ENCODE results near the gene ITGA2B. TPM values are rescaled to one million over a fixed set of nuclear protein-coding genes. Genes with fewer than 3 reads are reported as not detected.
"Not testable (repeated sequence)": the region's sequence is repeated elsewhere in the genome, so short reads cannot be mapped to it uniquely, and the experiment has no call there.

The ITGA2B gene
- total RNA-seq, 3 donors from 2014 or later (not counting 1 experiment from before 2014, with no cell fraction given) = 8.8 to 32.9 (median 32.6) TPM

GRCh38 chr17:44375196-44376017 is 14.0 kb downstream of the ITGA2B start:
- Mint-ChIP-seq H3K4me1 (no peaks in the 10 kb centered on the region), H3K4me3 (no peak overlapping the region), H3K27ac (no peak overlapping the region), H3K27me3 (ENCODE audit: low read depth in 2 of 2) (peaks cover 6 to 8% of the 10 kb centered on the region in 2 donors), H3K9me3 (no peaks in the 10 kb centered on the region), H3K36me3 (no peaks in the 10 kb centered on the region)
- TF ChIP-seq CTCF (IDR thresholded peaks at IDR 0.05) = no peak
- intact Hi-C loops (cut with micrococcal nuclease) = no loop called here
- Histone ChIP-seq H3K4me1 (ENCODE audit: control insufficient read depth, insufficient read depth, low read length) (peaks cover 4% of the 10 kb centered on the region), H3K36me3 (ENCODE audit: control insufficient read depth, insufficient read depth, low read length) (no peaks in the 10 kb centered on the region), H3K27ac (ENCODE audit: low read length) (no peak overlapping the region), H3K9me3 (ENCODE audit: control insufficient read depth, insufficient read depth, low read length) (no peaks in the 10 kb centered on the region), H3K4me3 (ENCODE audit: low read length) (no peak overlapping the region), H3K27me3 (ENCODE audit: control insufficient read depth, insufficient read depth, low read length) (no peaks in the 10 kb centered on the region)
- 74% methylated on average over 22 of the region's 22 CpGs for WGBS (ENCODE audit: insufficient coverage)
- DNase-seq = no peak
- ATAC-seq = no peak

GRCh38 chr17:44374306-44375195 is 14.9 kb downstream of the ITGA2B start:
- 42% methylated on average over 31 of the region's 31 CpGs for WGBS (ENCODE audit: insufficient coverage)
- DNase-seq = no peak
- Histone ChIP-seq H3K9me3 (ENCODE audit: control insufficient read depth, insufficient read depth, low read length) (no peaks in the 10 kb centered on the region), H3K4me1 (ENCODE audit: control insufficient read depth, insufficient read depth, low read length) (peaks cover 9% of the 10 kb centered on the region), H3K27me3 (ENCODE audit: control insufficient read depth, insufficient read depth, low read length) (no peaks in the 10 kb centered on the region), H3K36me3 (ENCODE audit: control insufficient read depth, insufficient read depth, low read length) (no peaks in the 10 kb centered on the region), H3K27ac (ENCODE audit: low read length) (no peak overlapping the region), H3K4me3 (ENCODE audit: low read length) (no peak overlapping the region)
- no peak overlapping the region for H3K4me3 Mint-ChIP-seq
- no peak overlapping the region for H3K27ac Mint-ChIP-seq
- peak in 1 of 3 donors; percentile 7 for ATAC-seq
- intact Hi-C loops (cut with micrococcal nuclease) = no loop called here
- no peak for TF ChIP-seq CTCF (IDR thresholded peaks at IDR 0.05)
- no peaks in the 10 kb centered on the region for H3K4me1 Mint-ChIP-seq
- H3K27me3 Mint-ChIP-seq (ENCODE audit: low read depth in 2 of 2) = peaks cover 6 to 8% of the 10 kb centered on the region in 2 donors
- H3K9me3 Mint-ChIP-seq = no peaks in the 10 kb centered on the region
- H3K36me3 Mint-ChIP-seq = no peaks in the 10 kb centered on the region

- Mint-ChIP-seq H3K9me3 (no peaks in the 10 kb centered on the region), H3K4me3 (no peak overlapping the region), H3K36me3 (no peaks in the 10 kb centered on the region), H3K27me3 (ENCODE audit: low read depth in 2 of 2) (peaks cover 14% of the 10 kb centered on the region in 2 donors), H3K27ac (no peak overlapping the region), H3K4me1 (no peaks in the 10 kb centered on the region)
- ATAC-seq (no peak), DNase-seq (no peak)
- 79% methylated on average over 10 of the region's 10 CpGs for WGBS (ENCODE audit: insufficient coverage)
- Histone ChIP-seq H3K27me3 (ENCODE audit: control insufficient read depth, insufficient read depth, low read length) (no peaks in the 10 kb centered on the region), H3K27ac (ENCODE audit: low read length) (no peak overlapping the region), H3K4me3 (ENCODE audit: low read length) (no peak overlapping the region), H3K36me3 (ENCODE audit: control insufficient read depth, insufficient read depth, low read length) (no peaks in the 10 kb centered on the region), H3K9me3 (ENCODE audit: control insufficient read depth, insufficient read depth, low read length) (no peaks in the 10 kb centered on the region), H3K4me1 (ENCODE audit: control insufficient read depth, insufficient read depth, low read length) (peaks cover 9% of the 10 kb centered on the region)
- TF ChIP-seq CTCF (IDR thresholded peaks at IDR 0.05) = no peak
- intact Hi-C loops (cut with micrococcal nuclease) = no loop called here
Observed at GRCh38 chr17:44372036-44372435, 17.4 kb downstream of the ITGA2B start.

GRCh38 chr17:44369414-44370023 is 19.9 kb downstream of the ITGA2B start:
- intact Hi-C loops (cut with micrococcal nuclease); H3K9me3 Mint-ChIP-seq; H3K27ac ChIP-seq (ENCODE audit: low read length); H3K36me3 ChIP-seq (ENCODE audit: control insufficient read depth, insufficient read depth, low read length); H3K9me3 ChIP-seq (ENCODE audit: control insufficient read depth, insufficient read depth, low read length); H3K4me1 Mint-ChIP-seq; DNase-seq; H3K27ac Mint-ChIP-seq; H3K4me3 ChIP-seq (ENCODE audit: low read length); H3K4me1 ChIP-seq (ENCODE audit: control insufficient read depth, insufficient read depth, low read length); H3K36me3 Mint-ChIP-seq; H3K27me3 ChIP-seq (ENCODE audit: control insufficient read depth, insufficient read depth, low read length); ATAC-seq: not testable (repeated sequence)
- Mint-ChIP-seq H3K27me3 (ENCODE audit: low read depth in 2 of 2) (peaks cover 23 to 38% of the 10 kb centered on the region in 2 donors), H3K4me3 (peak overlapping the region; percentile 68)
- WGBS (ENCODE audit: insufficient coverage) = 36% methylated on average over 17 of the region's 17 CpGs

GRCh38 chr17:44368391-44369243 is 20.8 kb downstream of the ITGA2B start:
- H3K9me3 ChIP-seq (ENCODE audit: control insufficient read depth, insufficient read depth, low read length); H3K4me3 Mint-ChIP-seq; H3K9me3 Mint-ChIP-seq; ATAC-seq; H3K4me3 ChIP-seq (ENCODE audit: low read length); H3K36me3 Mint-ChIP-seq; H3K36me3 ChIP-seq (ENCODE audit: control insufficient read depth, insufficient read depth, low read length); intact Hi-C loops (cut with micrococcal nuclease); H3K27me3 ChIP-seq (ENCODE audit: control insufficient read depth, insufficient read depth, low read length); H3K4me1 Mint-ChIP-seq; H3K4me1 ChIP-seq (ENCODE audit: control insufficient read depth, insufficient read depth, low read length); DNase-seq; H3K27ac ChIP-seq (ENCODE audit: low read length); H3K27ac Mint-ChIP-seq: not testable (repeated sequence)
- 94% methylated on average over 42 of the region's 42 CpGs for WGBS (ENCODE audit: insufficient coverage)
- H3K27me3 Mint-ChIP-seq (ENCODE audit: low read depth in 2 of 2) = peaks cover 23 to 38% of the 10 kb centered on the region in 2 donors

All from natural killer cell (primary cell).